T-helper 22 cell (primary cell): ENCODE results near the gene RAB21.
"Not testable (repeated sequence)": the region's sequence is repeated elsewhere in the genome, so short reads cannot be mapped to it uniquely, and the experiment has no call there.

Source experiments
- DNase-seq: peaks from one replicate; pipeline ENCODE4 v3.0.0-alpha.2; 2020; ENCODE audit warnings: low read depth

Gene RAB21

GRCh38 chr12:71799106-71799505, 44.4 kb downstream of the RAB21 start:
- DNase-seq = no peak

GRCh38 chr12:71800177-71800576, 45.5 kb downstream of the RAB21 start:
- DNase-seq = no peak

GRCh38 chr12:71804505-71804904, 49.8 kb downstream of the RAB21 start:
- DNase-seq = no peak

GRCh38 chr12:71810921-71811320, 56.3 kb downstream of the RAB21 start:
- DNase-seq = no peak

- not testable (repeated sequence) for DNase-seq
Measured at GRCh38 chr12:71815242-71815641, 60.6 kb downstream of the RAB21 start.

- DNase-seq = not testable (repeated sequence)
Measured at GRCh38 chr12:71822088-71822487, 67.4 kb downstream of the RAB21 start.

- no peak for DNase-seq
Measured at GRCh38 chr12:71828813-71829212, 74.2 kb downstream of the RAB21 start.

- no peak for DNase-seq
Measured at GRCh38 chr12:71837356-71837755, 82.7 kb downstream of the RAB21 start.

- no peak for DNase-seq
Measured at GRCh38 chr12:71838231-71838630, 83.6 kb downstream of the RAB21 start.

- DNase-seq = no peak
Measured at GRCh38 chr12:71838676-71839075, 84.0 kb downstream of the RAB21 start.

- DNase-seq = no peak
Measured at GRCh38 chr12:71840231-71840847, 85.7 kb downstream of the RAB21 start.

- DNase-seq = no peak
Measured at GRCh38 chr12:71846322-71846940, 91.8 kb downstream of the RAB21 start.

- no peak for DNase-seq
Measured at GRCh38 chr12:71848212-71848611, 93.5 kb downstream of the RAB21 start.

GRCh38 chr12:71849109-71849851, 94.6 kb downstream of the RAB21 start:
- no peak for DNase-seq
